ENCODE results near the gene SYNDIG1.

- no peak for TF ChIP-seq CTCF (conservative IDR thresholded peaks at IDR 0.05; ENCODE audit: low read depth, low read length)
- TF ChIP-seq EZH2 (IDR thresholded peaks at IDR 0.05; ENCODE audit: borderline replicate concordance, low read depth, low read length, poor library complexity, severe bottlenecking), result no peak
Observed at GRCh38 chr20:24674921-24675605, 205.6 kb downstream of the SYNDIG1 start.

Data from A673 (cell line).